GM12872 (cell line): ENCODE measurements around the gene CHRNB1.

Experiments
- CTCF ChIP-seq: IDR thresholded peaks from 3 replicates; pipeline ENCODE4 v1.5.1; 2011; ENCODE audit warnings: low read depth, mild to moderate bottlenecking, low read length, moderate library complexity; ENCODE audit not compliant: insufficient read depth

CHRNB1 gene

DNA sequence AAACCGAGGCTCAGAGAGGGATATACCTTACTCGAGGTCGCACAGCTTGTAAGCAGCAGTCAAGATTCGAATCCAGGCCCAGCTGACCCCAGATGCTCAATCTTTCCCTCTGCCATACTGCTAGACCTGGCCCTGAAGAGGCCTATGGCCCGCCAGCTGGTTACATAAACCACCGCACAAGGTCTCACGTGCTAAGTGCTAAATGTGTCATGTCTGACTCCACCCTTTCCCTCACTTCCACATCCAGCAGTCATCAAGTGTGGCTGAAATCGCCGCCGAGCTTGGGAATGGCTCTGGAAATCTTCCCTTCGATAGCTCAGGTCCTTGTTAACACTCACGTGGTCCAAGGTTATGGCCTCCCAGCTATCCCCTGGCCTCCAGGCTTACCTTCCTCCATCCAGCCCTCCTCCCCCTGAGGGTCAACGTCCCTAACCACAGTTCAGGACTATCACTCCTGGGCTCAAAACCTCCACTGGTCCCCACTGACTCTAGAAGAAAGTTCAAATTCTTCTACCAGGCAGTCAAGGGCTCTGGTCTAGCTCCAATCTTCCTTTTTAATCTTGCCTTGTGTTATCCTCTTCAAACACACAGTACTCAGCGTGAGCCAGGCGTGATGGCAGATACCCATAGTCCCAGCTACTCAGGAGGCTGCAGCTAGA lies 31.0 kb downstream of the CHRNB1 start:
- no peak for TF ChIP-seq CTCF

GRCh38 chr17:7476494-7476893 lies 31.6 kb downstream of the CHRNB1 start:
- TF ChIP-seq CTCF: no peak

DNA sequence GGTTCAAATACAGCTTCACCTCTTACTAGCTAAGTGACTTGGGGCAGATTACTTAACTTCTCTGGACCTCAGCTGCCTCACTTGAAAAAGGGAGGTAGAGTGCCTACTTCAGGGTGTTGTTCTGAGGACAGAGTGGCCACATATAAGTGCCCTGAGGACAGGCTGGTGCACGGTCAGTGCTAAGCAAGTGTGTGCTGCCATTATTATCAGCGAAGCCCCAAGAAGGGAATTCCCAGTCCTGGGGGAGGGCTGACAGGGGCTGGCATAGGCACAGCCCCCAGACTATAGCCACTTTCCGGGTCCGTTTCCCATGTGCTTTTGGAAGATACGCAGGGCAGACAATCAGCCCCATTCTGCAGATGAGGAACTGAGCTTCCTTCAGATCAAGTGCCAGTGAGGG lies 32.1 kb downstream of the CHRNB1 start:
- TF ChIP-seq CTCF: no peak

DNA sequence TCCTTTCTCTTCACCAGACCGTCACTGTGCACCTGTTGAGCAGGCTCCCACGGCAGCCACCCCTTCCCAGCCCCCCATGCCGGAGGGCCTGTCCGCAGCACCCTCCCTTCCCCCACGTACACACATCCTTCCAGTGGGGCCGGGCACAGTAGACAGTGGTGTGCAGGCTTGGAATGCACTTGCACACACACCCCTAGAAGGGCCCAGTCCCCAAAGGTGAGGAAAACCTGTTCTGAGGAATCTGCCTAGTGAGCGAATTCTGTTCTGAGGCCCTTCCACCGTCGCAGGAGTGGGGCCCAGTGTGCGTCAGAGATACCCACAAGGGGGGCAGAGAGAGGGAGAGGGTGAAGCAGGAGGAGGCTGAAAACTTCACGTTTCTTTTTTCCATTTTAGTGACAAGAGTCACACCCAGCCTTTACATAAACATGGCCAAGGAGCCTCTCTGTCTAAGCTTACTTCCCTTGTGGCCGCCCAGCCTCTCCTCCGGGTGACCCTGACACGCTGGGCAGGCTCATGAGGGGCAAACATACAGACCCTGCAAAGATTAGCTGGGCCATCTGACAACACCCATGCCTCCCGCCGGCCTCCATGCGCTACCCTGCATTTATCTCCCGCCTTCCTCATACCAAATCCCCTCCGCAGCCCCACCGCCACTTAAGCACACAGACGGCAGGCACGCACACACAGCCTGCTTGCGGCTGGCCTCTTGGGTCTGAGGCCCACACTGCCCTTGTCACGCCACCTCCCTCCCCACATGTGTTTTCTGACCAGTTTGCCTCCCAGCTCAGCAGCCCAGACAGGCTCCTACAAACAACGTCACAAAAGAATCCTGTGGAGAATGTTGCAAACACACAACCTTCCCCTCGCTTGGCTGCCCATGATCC lies 32.8 kb downstream of the CHRNB1 start:
- TF ChIP-seq CTCF: no peak

DNA sequence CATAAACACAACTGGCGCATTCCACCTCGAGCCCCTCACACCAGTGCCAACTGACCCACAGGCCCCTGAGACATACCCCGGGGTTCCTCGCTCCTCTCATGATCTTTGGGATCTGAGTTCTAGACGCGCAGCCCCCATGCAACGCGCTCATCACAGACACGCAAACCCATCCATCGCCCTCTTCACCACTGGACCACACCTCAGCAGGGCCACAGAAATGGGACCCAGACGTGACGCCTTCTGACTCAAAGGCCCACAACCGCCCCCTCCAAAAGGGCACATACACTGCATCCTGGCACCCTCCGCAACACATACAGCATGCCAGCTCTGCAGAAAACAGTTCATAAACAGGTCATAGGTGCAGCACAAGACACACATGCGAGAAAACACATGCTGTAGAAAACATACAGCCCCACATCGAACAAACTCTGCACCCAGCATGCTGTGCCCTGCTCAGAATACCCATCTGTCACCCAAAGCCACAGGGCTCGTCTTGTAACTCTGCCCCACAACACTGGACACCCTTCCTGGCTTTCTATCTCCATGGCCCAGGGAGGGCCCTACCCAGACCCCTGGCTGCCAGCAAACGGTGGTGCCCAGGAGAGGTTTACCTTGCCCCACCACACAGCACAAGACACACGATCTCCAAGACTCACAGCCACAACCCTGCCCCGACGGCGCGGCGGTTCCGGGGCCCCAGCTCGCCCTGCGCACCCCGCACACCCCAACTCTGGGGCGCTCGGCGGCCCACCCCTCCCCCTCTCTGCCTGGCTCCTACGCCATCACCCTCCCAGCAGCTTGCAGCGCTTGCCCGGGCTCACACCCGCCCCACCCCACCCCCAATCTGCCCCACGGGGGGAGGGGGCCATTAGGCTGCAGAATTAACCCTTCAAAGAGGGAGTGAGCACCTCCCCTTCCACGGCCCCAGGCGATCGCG lies 33.7 kb downstream of the CHRNB1 start:
- no peak for TF ChIP-seq CTCF

- TF ChIP-seq CTCF: no peak
These were observed 34.6 kb downstream of the CHRNB1 start, which contains the start of gene ZBTB4 for GRCh38 chr17:7479213-7480088. Gene ZBTB4 (minus strand): TSS chr17:7479631. CDS start chr17:7466801, 12,830 bp downstream.
